D721Med (cell line): ENCODE results near the gene LRRN2.

Experiments
- DNase-seq: peaks from one replicate; pipeline ENCODE4 v3.0.0; 2011; ENCODE audit warnings: low spot score; ENCODE audit not compliant: insufficient read length
- FAIRE-seq: peaks from 2 replicates; lab custom pipeline; 2011; peaks lifted over from hg19 to GRCh38; lab: Jason Lieb, UNC
- CTCF ChIP-seq: IDR thresholded peaks from 2 replicates; pipeline ENCODE4 v1.5.1; 2012; ENCODE audit warnings: mild to moderate bottlenecking, control low read depth; ENCODE audit not compliant: insufficient read depth; ENCODE audit errors: missing control alignments

Gene LRRN2

GRCh38 chr1:204659056-204659455 lies 26.5 kb downstream of the LRRN2 start:
- no peak for TF ChIP-seq CTCF
- no peak for DNase-seq
- no peak for FAIRE-seq

GRCh38 chr1:204658295-204658694 lies 27.2 kb downstream of the LRRN2 start:
- no peak for TF ChIP-seq CTCF
- no peak for FAIRE-seq
- no peak for DNase-seq

- FAIRE-seq, result no peak
- TF ChIP-seq CTCF, result no peak
- DNase-seq, result no peak
These were observed 31.8 kb downstream of the LRRN2 start for GRCh38 chr1:204653590-204654340.

GRCh38 chr1:204652497-204652896 lies 33.0 kb downstream of the LRRN2 start:
- FAIRE-seq (no peak), DNase-seq (no peak)
- TF ChIP-seq CTCF, result no peak

- FAIRE-seq (no peak), DNase-seq (no peak)
- TF ChIP-seq CTCF, result no peak
These were observed 33.6 kb downstream of the LRRN2 start for GRCh38 chr1:204651843-204652421.

- DNase-seq (peak; percentile 93), FAIRE-seq (peak; percentile 99)
- no peak for TF ChIP-seq CTCF
These were observed 34.5 kb downstream of the LRRN2 start for GRCh38 chr1:204650911-204651570.
